Ectodermal cell (in vitro differentiated cells): Measurements from ENCODE around the gene MRPS27.

ENCODE experiments used
- H3K27ac ChIP-seq: 2 replicates; pipeline ENCODE4 v1.7.0; 2013; ENCODE audit warnings: mild to moderate bottlenecking, low read depth, low read length; ENCODE audit not compliant: insufficient read depth, poor library complexity, severe bottlenecking
- H3K27me3 ChIP-seq: 2 replicates; pipeline ENCODE4 v1.7.0; 2013; ENCODE audit warnings: mild to moderate bottlenecking, low read length; ENCODE audit not compliant: insufficient read depth, control insufficient read depth, poor library complexity, severe bottlenecking
- H3K36me3 ChIP-seq: one replicate; pipeline ENCODE4 v1.7.0; 2013; ENCODE audit warnings: low read length; ENCODE audit not compliant: control insufficient read depth, insufficient read depth
- H3K4me1 ChIP-seq: one replicate; pipeline ENCODE4 v1.7.0; 2013; ENCODE audit warnings: low read length; ENCODE audit not compliant: control insufficient read depth, insufficient read depth
- H3K4me3 ChIP-seq: 2 replicates; pipeline ENCODE4 v1.7.0; 2013; ENCODE audit warnings: low read depth, low read length, control low read depth; ENCODE audit not compliant: insufficient read depth
- H3K9me3 ChIP-seq: 2 replicates; pipeline ENCODE4 v1.7.0; 2013; ENCODE audit warnings: mild to moderate bottlenecking, low read length, moderate library complexity; ENCODE audit not compliant: control insufficient read depth
- WGBS, 2 experiments: methylation state at CpG; one replicate each; pipeline ENCODE4 v1.1.7; 2013; ENCODE audit warnings: missing lambda C conversion rate in 2 of 2; 5-methylcytosine and 5-hydroxymethylcytosine counted together

The MRPS27 gene

GRCh38 chr5:72222521-72222920, 97.5 kb downstream of the MRPS27 start:
- H3K36me3 ChIP-seq, result peaks cover 46% of the 10 kb centered on the region
- no peaks in the 10 kb centered on the region for H3K4me1 ChIP-seq
- no peak overlapping the region for H3K4me3 ChIP-seq
- H3K27me3 ChIP-seq, result no peaks in the 10 kb centered on the region
- no peak overlapping the region for H3K27ac ChIP-seq
- 100% methylated on average over 1 of the region's 1 CpG; no CpG with 5 or more reads in 1 of the 2 experiments for WGBS, 2 experiments
- H3K9me3 ChIP-seq, result no peaks in the 10 kb centered on the region

- peaks cover 43% of the 10 kb centered on the region for H3K36me3 ChIP-seq
These were observed 98.5 kb downstream of the MRPS27 start for GRCh38 chr5:72221541-72221940.

GRCh38 chr5:72221099-72221498, 98.9 kb downstream of the MRPS27 start:
- H3K9me3 ChIP-seq, result no peaks in the 10 kb centered on the region
- no peaks in the 10 kb centered on the region for H3K27me3 ChIP-seq
- peaks cover 43% of the 10 kb centered on the region for H3K36me3 ChIP-seq
- no peak overlapping the region for H3K27ac ChIP-seq
- H3K4me1 ChIP-seq, result no peaks in the 10 kb centered on the region
- 89 to 93% methylated on average over 1 of the region's 1 CpG for WGBS, 2 experiments
- no peak overlapping the region for H3K4me3 ChIP-seq

More at GRCh38 chr5:72221541-72221940, 98.5 kb downstream of the MRPS27 start:
- Histone ChIP-seq H3K9me3 (no peaks in the 10 kb centered on the region), H3K4me1 (no peaks in the 10 kb centered on the region), H3K27me3 (no peaks in the 10 kb centered on the region), H3K4me3 (no peak overlapping the region), H3K27ac (no peak overlapping the region)
- 81 to 82% methylated on average over 4 of the region's 4 CpGs for WGBS, 2 experiments

- Histone ChIP-seq H3K27ac (no peak overlapping the region), H3K36me3 (peaks cover 22% of the 10 kb centered on the region), H3K4me3 (no peak overlapping the region), H3K9me3 (no peaks in the 10 kb centered on the region), H3K27me3 (no peaks in the 10 kb centered on the region), H3K4me1 (no peaks in the 10 kb centered on the region)
- WGBS, 2 experiments, result 93 to 100% methylated on average over 1 to 2 of the region's 3 CpGs
These were observed 103.3 kb downstream of the MRPS27 start for GRCh38 chr5:72216756-72217155.

- Histone ChIP-seq H3K9me3 (no peaks in the 10 kb centered on the region), H3K27ac (no peak overlapping the region), H3K36me3 (peaks cover 4% of the 10 kb centered on the region), H3K4me3 (no peak overlapping the region), H3K4me1 (peaks cover 6% of the 10 kb centered on the region), H3K27me3 (no peaks in the 10 kb centered on the region)
- 92 to 94% methylated on average over 4 of the region's 4 CpGs for WGBS, 2 experiments
These were observed 105.9 kb downstream of the MRPS27 start for GRCh38 chr5:72214168-72214567.

- Histone ChIP-seq H3K9me3 (no peaks in the 10 kb centered on the region), H3K4me3 (no peak overlapping the region), H3K27ac (no peak overlapping the region), H3K4me1 (peaks cover 10% of the 10 kb centered on the region), H3K27me3 (no peaks in the 10 kb centered on the region), H3K36me3 (peaks cover 3% of the 10 kb centered on the region)
- WGBS, 2 experiments, result 94 to 96% methylated on average over 4 of the region's 4 CpGs
These were observed 106.6 kb downstream of the MRPS27 start for GRCh38 chr5:72213482-72213881.

- Histone ChIP-seq H3K4me1 (peaks cover 15% of the 10 kb centered on the region), H3K36me3 (no peaks in the 10 kb centered on the region)
- 89% methylated on average over 2 of the region's 2 CpGs for WGBS, 2 experiments
These were observed 107.9 kb downstream of the MRPS27 start for GRCh38 chr5:72212171-72212570.

GRCh38 chr5:72210888-72211678, 109.0 kb downstream of the MRPS27 start:
- WGBS, 2 experiments, result 93 to 99% methylated on average over 6 of the region's 6 CpGs
- no peaks in the 10 kb centered on the region for H3K27me3 ChIP-seq
- H3K4me1 ChIP-seq, result peaks cover 15% of the 10 kb centered on the region
- no peaks in the 10 kb centered on the region for H3K9me3 ChIP-seq
- peaks cover 8% of the 10 kb centered on the region for H3K36me3 ChIP-seq
- no peak overlapping the region for H3K4me3 ChIP-seq
- no peak overlapping the region for H3K27ac ChIP-seq

More at GRCh38 chr5:72212171-72212570, 107.9 kb downstream of the MRPS27 start:
- no peak overlapping the region for H3K27ac ChIP-seq
- H3K9me3 ChIP-seq, result no peaks in the 10 kb centered on the region
- H3K27me3 ChIP-seq, result no peaks in the 10 kb centered on the region
- no peak overlapping the region for H3K4me3 ChIP-seq

- H3K4me1 ChIP-seq, result peaks cover 15% of the 10 kb centered on the region
- WGBS, 2 experiments, result 62 to 63% methylated on average over 10 of the region's 10 CpGs
- no peaks in the 10 kb centered on the region for H3K27me3 ChIP-seq
- peaks cover 24% of the 10 kb centered on the region for H3K36me3 ChIP-seq
- H3K27ac ChIP-seq, result no peak overlapping the region
- no peaks in the 10 kb centered on the region for H3K9me3 ChIP-seq
- no peak overlapping the region for H3K4me3 ChIP-seq
These were observed 110.6 kb downstream of the MRPS27 start for GRCh38 chr5:72209147-72210115.
